Activated T-helper 17 cell treated with anti-CD3 and anti-CD28 coated beads, Interleukin-2, amount 50 U/mL, for 72 hours (primary cell): ENCODE results near the gene LRIT2. TPM values are rescaled to one million over a fixed set of nuclear protein-coding genes. Genes with fewer than 3 reads are reported as not detected.
A peak's percentile ranks its signal among the peaks of the same experiment; 100 is the strongest.

Experiments used
- ATAC-seq: fragments of 150-1000 bp; cut with Tn5 transposase; replicated peaks from 2 replicates; pipeline ENCODE4 v1.10.0; 2021; ENCODE audit warnings: mild to moderate bottlenecking, moderate library complexity
- H3K27ac Mint-ChIP-seq: one replicate; pipeline ENCODE4 v1.8.0; 2022; ENCODE audit warnings: mixed read lengths
- H3K27me3 Mint-ChIP-seq: one replicate; pipeline ENCODE4 v1.8.0; 2022; ENCODE audit warnings: mixed read lengths
- H3K36me3 Mint-ChIP-seq: one replicate; pipeline ENCODE4 v1.8.0; 2022; ENCODE audit warnings: low read depth, mild to moderate bottlenecking, mixed read lengths
- H3K4me1 Mint-ChIP-seq: one replicate; pipeline ENCODE4 v1.8.0; 2022; ENCODE audit warnings: mixed read lengths
- H3K4me3 Mint-ChIP-seq: one replicate; pipeline ENCODE4 v1.8.0; 2022; ENCODE audit warnings: mild to moderate bottlenecking, mixed read lengths
- H3K9me3 Mint-ChIP-seq: one replicate; pipeline ENCODE4 v1.8.0; 2022; ENCODE audit warnings: mixed read lengths
- total RNA-seq, 2 donors: library from RNA; stranded (reverse); gene quantifications; one replicate each; pipeline ENCODE4 v1.2.3, GENCODE V29; 2022

LRIT2 gene
- total RNA-seq, 2 donors from 2014 or later: not detected

DNA sequence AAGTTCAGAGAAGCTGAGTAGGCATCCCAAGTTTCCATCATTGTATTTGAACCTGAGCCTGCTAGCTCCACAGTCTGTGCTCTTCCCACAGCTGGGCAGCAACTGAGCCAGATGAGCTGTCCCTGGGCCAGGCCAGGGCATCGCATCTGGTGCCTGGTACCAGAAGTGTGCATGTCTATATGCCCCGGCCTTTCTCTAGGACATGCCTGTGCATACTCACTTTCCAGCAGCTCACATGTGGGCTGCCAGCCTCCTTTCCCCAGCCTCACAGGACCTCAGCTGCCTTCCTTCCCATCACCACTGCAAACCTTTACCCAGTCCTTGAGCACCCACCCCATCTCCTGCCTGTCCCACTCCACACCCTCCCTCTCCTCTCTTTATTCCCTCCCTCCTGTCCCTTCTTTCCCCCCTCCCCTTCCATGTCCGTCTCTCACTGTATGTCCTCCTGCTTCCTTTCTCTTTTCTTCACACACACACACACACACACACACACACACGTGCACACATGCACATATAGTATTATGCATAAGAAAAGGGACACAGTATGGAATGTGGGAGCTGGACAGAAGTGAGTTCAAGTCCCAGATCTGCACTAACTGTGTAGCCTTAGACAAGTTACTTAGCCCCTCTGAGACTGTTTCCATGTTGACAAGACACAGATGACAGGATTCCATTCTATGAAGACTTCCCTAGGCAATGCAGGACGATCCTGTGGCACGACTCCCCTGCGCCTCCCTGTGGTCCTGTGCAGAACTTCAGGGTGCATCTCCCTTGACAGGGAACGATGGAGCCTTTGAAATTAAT, 20.1 kb downstream of the LRIT2 start:
- H3K27me3 Mint-ChIP-seq: peaks cover 10% of the 10 kb centered on the region
- H3K27ac Mint-ChIP-seq: no peak overlapping the region
- H3K36me3 Mint-ChIP-seq: no peaks in the 10 kb centered on the region
- no peaks in the 10 kb centered on the region for H3K9me3 Mint-ChIP-seq
- H3K4me3 Mint-ChIP-seq: no peak overlapping the region
- no peaks in the 10 kb centered on the region for H3K4me1 Mint-ChIP-seq
- peak; percentile 72 for ATAC-seq

DNA sequence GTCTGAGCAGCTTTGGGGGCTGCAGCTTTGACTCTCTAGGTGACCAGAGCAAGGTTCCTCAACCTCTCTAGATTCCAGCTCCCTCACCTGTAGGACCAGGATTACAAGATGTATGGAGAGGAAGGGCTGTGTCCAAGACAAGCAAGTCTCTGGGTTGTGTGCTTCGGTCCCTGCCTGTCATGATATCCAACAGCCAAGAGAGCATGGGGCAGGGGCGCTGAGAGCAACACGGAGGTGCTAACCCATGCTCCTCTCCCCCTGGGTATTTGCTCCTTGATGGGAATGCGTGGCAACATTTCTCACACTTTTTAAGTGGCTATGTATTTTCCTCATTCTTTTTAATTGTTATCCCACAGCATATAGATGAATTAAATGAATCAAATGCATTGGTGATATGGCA, 20.7 kb downstream of the LRIT2 start:
- no peaks in the 10 kb centered on the region for H3K4me1 Mint-ChIP-seq
- H3K36me3 Mint-ChIP-seq: no peaks in the 10 kb centered on the region
- H3K27ac Mint-ChIP-seq: no peak overlapping the region
- H3K9me3 Mint-ChIP-seq: no peaks in the 10 kb centered on the region
- no peak overlapping the region for H3K4me3 Mint-ChIP-seq
- no peak for ATAC-seq
- H3K27me3 Mint-ChIP-seq: peaks cover 10% of the 10 kb centered on the region

DNA sequence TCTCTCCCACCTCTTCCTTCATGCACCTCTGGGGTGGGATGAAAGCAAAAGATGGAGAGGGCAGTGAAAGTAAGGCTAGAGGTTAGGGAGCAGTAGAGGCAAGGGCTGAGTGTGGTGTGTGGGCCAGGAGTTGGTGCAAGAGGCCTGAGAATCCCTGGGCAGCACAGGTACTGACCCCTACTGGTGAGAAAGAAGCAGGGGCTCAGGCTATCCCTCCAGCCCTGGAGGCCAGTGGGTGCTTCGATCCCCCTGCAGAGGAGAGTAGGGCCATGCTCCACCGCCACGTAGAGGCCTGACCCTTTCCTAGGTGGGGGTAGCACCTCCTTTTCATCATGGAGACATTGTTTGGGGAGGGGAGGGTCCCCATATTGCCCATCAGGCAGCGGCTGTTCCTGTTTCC, 21.2 kb downstream of the LRIT2 start:
- H3K4me3 Mint-ChIP-seq: no peak overlapping the region
- no peak for ATAC-seq
- peaks cover 10% of the 10 kb centered on the region for H3K27me3 Mint-ChIP-seq
- no peaks in the 10 kb centered on the region for H3K9me3 Mint-ChIP-seq
- no peaks in the 10 kb centered on the region for H3K4me1 Mint-ChIP-seq
- no peaks in the 10 kb centered on the region for H3K36me3 Mint-ChIP-seq
- no peak overlapping the region for H3K27ac Mint-ChIP-seq

DNA sequence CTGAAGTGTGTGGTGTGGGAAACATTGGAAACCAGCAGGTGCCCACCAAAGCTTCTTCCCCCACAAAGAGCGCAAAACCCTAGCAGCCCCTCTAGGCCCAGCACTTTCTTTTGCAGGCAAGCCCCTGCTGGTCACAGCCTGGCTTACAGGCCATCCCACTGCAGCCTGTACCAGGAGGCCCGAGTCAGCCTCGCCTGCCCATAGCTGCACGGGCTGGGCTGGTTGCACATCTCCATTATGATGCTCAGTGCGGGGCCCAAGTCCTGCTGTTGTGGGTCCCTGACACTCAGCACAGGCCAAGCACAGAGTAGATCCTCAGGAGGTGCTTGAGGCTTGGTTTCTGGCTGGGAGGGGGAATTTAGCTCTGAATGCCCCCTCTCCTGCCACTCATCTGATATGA, 23.0 kb downstream of the LRIT2 start:
- no peak for ATAC-seq
- H3K36me3 Mint-ChIP-seq: no peaks in the 10 kb centered on the region
- H3K27ac Mint-ChIP-seq: no peak overlapping the region
- H3K4me1 Mint-ChIP-seq: no peaks in the 10 kb centered on the region
- H3K27me3 Mint-ChIP-seq: peaks cover 12% of the 10 kb centered on the region
- H3K4me3 Mint-ChIP-seq: no peak overlapping the region
- H3K9me3 Mint-ChIP-seq: no peaks in the 10 kb centered on the region

DNA sequence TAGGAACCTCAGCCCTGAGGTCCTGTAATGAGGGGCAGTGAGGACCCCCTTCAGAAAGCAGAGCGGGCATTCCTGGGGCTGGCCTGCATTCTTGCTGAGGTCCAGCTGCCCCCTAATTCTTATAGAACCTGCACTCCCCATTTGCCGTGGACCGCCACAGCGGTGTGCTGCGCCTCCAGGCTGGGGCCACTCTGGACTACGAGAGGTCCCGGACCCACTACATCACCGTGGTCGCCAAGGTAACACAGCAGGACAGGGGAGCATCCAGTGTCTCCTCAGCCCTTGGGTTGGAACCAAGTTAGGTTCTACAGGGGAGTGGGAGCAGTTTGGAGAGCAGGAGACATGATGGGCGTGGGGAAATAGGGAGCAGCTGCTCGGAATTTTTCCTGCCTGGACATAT, 23.7 kb downstream of the LRIT2 start:
- Mint-ChIP-seq H3K4me1 (no peaks in the 10 kb centered on the region), H3K9me3 (no peaks in the 10 kb centered on the region), H3K36me3 (no peaks in the 10 kb centered on the region), H3K27me3 (peaks cover 13% of the 10 kb centered on the region), H3K27ac (no peak overlapping the region), H3K4me3 (no peak overlapping the region)
- no peak for ATAC-seq

DNA sequence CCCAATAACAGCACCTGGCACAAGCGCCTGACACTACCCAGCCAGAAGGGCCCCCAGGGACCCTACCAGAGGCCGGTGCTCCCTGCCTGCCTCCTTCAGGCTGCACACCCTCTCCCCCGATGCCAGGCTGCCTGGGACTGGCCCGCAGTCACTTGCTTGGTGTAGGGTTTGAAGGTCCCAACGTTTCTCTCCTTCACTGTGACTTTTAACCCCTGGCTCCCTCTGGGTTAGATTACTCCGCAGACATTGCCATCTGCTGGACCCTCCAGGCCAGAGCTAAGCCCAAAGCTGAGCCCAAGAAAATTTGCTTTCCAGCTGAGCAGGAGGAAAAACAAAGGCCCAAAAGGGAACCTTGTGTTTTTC, 24.1 kb downstream of the LRIT2 start:
- no peak for ATAC-seq
- H3K9me3 Mint-ChIP-seq: no peaks in the 10 kb centered on the region
- H3K4me3 Mint-ChIP-seq: no peak overlapping the region
- no peaks in the 10 kb centered on the region for H3K4me1 Mint-ChIP-seq
- peaks cover 17% of the 10 kb centered on the region for H3K27me3 Mint-ChIP-seq
- H3K36me3 Mint-ChIP-seq: no peaks in the 10 kb centered on the region
- no peak overlapping the region for H3K27ac Mint-ChIP-seq

DNA sequence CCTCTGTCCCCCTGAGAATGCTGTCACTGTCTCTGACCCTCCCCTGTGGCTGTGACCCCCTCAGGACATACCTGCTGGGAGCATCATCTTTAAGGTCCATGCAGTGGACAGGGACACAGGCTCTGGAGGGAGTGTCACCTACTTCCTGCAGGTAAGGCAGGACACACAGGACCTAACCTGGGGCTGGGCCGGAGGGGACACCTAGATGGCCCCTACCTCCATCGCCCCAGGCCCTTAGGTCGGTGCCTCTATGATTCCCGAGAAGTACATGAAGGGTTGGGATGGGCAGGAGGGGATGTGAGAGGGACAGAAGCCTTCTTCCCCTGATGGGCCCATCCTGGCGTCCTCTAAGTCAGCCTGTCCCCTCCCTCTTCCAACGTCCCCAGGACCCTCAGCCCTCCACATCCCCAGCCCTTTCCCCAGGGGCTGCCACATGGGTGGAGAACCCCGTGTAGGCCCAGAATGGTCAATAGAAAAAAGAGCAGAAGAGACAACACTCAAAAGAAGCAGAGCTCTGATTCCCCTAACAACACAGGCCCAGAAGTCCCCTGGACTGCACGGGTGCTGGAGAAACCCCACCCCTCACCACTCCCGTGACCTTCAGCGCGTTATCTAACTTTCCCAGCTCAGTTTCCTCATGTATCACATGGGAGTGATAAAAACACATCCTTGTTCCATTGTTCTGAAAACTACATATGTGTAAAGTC, 24.7 kb downstream of the LRIT2 start:
- Mint-ChIP-seq H3K4me3 (no peak overlapping the region), H3K27ac (no peak overlapping the region), H3K27me3 (peaks cover 21% of the 10 kb centered on the region), H3K4me1 (no peaks in the 10 kb centered on the region), H3K9me3 (no peaks in the 10 kb centered on the region), H3K36me3 (no peaks in the 10 kb centered on the region)
- ATAC-seq: no peak

DNA sequence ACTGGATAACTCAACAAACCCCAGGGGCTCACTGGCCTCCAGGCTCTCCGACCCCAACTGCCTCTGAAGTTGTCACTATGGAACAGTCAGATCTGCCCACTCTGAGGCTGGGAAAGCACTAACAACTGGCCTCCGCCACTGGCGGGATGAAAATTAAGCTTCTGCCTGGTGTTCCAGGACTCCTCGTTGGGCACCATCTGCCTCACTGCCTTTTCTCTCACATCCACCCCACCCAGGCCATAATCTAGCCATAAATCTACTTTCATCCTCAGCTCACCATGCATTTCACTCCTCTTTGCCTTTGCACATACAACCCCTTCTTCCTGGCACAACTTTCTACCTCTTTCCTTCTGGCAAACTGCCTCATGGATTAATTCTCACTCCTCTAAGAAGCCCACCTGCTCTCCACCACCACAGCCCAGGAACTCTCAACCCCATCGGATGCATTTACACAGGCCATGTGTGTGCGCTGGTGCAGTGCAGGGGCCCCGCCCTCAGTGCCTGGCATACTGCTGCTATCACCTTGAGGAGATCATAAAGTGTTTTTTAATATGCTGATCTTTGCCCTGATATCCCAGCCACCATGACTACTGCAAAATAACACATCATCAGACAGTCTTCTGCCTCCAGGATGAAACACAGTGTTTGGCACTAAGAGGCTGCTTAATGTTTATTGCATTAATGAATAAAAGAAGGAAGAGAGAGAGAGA, 27.0 kb downstream of the LRIT2 start:
- Mint-ChIP-seq H3K36me3 (no peaks in the 10 kb centered on the region), H3K9me3 (no peaks in the 10 kb centered on the region), H3K27me3 (peaks cover 27% of the 10 kb centered on the region), H3K4me3 (no peak overlapping the region), H3K4me1 (no peaks in the 10 kb centered on the region), H3K27ac (no peak overlapping the region)
- ATAC-seq: no peak

DNA sequence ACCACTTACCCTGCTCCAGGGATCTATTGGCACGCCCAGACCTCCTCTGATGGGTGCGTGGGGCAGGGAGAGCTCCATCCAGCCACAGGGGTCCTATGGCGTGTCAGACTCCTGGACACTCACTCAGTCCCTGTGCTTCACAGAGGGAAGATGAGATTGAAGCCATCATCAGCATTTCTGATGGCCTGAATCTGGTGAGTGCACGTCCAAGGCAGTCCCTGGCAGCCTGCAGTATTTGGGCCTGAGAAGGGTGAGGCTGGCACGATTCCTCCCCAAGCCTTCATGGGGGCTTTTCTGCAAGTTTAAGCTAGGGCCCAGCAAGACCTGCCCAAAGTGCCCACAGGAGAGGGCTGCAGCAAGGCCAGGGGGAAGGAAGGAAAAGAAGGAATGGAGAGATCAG, 27.7 kb downstream of the LRIT2 start:
- peaks cover 32% of the 10 kb centered on the region for H3K27me3 Mint-ChIP-seq
- no peaks in the 10 kb centered on the region for H3K4me1 Mint-ChIP-seq
- ATAC-seq: no peak
- no peaks in the 10 kb centered on the region for H3K9me3 Mint-ChIP-seq
- H3K36me3 Mint-ChIP-seq: no peaks in the 10 kb centered on the region
- H3K4me3 Mint-ChIP-seq: no peak overlapping the region
- H3K27ac Mint-ChIP-seq: no peak overlapping the region

DNA sequence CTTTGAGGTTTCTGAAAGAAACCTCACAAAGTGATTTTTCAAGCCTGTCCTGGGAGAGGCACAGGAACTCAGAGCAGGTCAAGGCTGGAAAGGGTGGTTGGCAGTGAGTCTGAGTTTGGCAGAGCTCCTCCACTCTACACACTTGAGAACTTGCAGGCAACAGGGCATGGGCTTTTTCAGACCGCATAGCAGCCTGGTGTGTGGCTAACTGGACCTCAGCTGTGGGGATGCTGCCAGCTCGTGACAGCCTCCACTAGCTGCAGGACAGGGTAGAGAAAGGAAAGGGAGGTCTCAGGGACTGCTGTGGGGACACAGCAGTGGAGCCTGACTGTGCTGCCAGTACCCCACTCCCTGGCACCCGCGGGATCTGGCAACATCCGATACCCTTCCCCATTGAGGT, 28.4 kb downstream of the LRIT2 start:
- Mint-ChIP-seq H3K27ac (no peak overlapping the region), H3K4me3 (no peak overlapping the region), H3K9me3 (no peaks in the 10 kb centered on the region), H3K4me1 (no peaks in the 10 kb centered on the region), H3K27me3 (peaks cover 36% of the 10 kb centered on the region), H3K36me3 (no peaks in the 10 kb centered on the region)
- ATAC-seq: no peak

DNA sequence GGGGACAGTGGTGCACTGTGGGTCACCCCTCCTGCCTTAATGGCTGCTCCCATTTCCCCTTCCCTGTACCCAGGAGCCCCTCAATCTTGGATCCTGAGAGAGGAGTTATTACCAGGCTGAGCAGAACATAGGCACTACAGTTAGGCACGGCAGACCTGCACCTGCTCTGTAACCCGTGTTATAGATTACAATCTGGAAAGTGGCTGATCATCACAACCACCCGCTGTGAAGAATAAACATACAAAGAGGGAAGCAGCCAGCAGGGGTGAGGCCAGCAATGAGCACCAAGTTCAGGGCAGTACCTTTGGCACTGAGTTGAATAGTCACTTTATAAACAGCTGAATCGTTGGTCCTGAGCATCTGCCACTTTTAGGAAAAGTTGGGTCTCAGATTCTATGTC, 29.3 kb downstream of the LRIT2 start:
- no peaks in the 10 kb centered on the region for H3K9me3 Mint-ChIP-seq
- no peak overlapping the region for H3K4me3 Mint-ChIP-seq
- H3K27ac Mint-ChIP-seq: no peak overlapping the region
- peaks cover 37% of the 10 kb centered on the region for H3K27me3 Mint-ChIP-seq
- no peaks in the 10 kb centered on the region for H3K36me3 Mint-ChIP-seq
- H3K4me1 Mint-ChIP-seq: peaks cover 5% of the 10 kb centered on the region
- ATAC-seq: no peak

DNA sequence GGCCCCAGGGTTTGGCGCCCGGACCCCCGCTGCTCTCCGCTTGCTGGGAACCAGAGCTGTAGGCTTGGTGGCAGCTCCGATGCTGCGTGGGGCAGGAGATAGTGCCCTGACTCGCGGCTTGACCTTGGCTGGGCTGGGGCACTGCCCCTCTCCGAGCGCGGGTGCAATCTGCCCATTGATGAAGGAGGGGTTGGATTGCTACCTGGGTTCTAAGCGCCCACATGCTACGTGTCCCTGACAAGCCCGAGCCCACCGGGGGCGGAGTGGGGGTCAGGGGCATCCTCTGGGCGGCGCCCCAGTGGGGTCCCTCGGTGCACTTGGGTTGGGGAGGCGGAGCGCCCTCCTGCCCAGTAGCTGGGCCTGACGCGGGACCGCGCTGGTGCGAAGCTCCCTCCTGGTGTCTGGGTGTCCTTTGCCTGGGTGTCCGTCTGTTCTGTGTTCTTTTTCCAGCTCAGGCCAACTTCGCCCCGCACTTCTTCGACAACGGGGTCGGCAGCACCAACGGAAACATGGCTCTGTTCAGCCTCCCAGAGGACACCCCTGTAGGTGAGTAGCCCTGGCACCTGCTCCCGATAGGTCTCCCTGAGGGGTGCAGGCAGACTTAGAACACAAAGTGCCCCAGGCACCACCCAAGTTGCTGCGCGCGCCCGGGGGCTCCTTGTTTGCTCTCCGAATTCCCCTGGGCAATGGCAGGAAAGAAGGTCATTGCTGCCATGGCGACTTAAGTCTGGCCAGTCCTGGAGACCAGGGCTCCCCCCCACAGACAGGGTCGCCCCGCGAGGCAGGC, 30.1 kb downstream of the LRIT2 start:
- Mint-ChIP-seq H3K4me1 (peaks cover 6% of the 10 kb centered on the region), H3K4me3 (no peak overlapping the region)
- ATAC-seq: no peak

DNA sequence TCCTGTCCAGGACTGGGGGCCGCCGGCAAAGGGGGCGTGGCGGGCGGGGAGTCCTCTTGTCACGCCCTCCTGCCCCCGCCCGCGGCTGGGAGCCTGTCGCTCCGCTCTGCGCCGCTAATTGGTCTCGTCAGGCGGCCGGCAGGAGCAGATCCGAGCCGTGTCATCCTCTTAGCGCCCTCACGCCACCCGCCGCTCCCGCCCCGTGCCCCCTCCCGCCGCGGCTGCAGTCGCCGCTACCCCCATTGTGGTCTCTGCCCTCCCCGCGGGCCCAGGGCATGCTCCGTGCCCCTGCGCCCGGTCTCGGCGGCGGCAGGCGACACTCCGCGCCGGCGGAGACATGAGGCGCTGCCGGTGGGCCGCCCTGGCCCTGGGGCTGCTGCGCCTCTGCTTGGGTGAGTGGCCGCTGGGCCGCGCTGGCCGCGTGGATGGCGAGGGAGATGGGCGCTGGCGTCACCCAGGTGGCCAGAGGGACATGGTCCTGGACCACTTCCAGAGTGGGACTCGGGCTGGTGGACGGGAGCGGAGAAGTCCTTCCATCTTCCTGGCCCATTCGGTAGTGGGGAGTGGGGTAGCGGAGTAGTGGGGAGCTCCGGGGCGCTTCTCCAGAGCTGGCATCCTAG, 30.8 kb downstream of the LRIT2 start, which contains the start of gene CDHR1:
Gene CDHR1, plus strand, starts transcription at position 114 of the 620 bp plus-strand sequence. Its CDS starts 224 bp downstream, at position 338.
- peaks cover 37% of the 10 kb centered on the region for H3K27me3 Mint-ChIP-seq
- no peaks in the 10 kb centered on the region for H3K36me3 Mint-ChIP-seq
- no peak within 1 kb of the TSS for H3K4me3 Mint-ChIP-seq
- peak; percentile 72 for ATAC-seq
- no peak within 1 kb of the TSS for H3K27ac Mint-ChIP-seq
- no peaks in the 10 kb centered on the region for H3K9me3 Mint-ChIP-seq
- peaks cover 6% of the 10 kb centered on the region for H3K4me1 Mint-ChIP-seq

More for the DNA sequence above, 30.1 kb downstream of the LRIT2 start:
- Mint-ChIP-seq H3K36me3 (no peaks in the 10 kb centered on the region), H3K27ac (no peak overlapping the region), H3K9me3 (no peaks in the 10 kb centered on the region), H3K27me3 (peaks cover 37% of the 10 kb centered on the region)
